Activated T-cell treated with anti-CD3 and anti-CD28 coated beads for 4 hours (primary cell): ENCODE data around the gene NFIA.
"Not testable (repeated sequence)": the region's sequence is repeated elsewhere in the genome, so short reads cannot be mapped to it uniquely, and the experiment has no call there.

Source experiments
- DNase-seq: peaks from one replicate; pipeline ENCODE4 v3.0.0-alpha.2; 2020

Gene NFIA

GRCh38 chr1:61254634-61255357 lies 172.4 kb downstream of the NFIA start:
- DNase-seq: no peak

- DNase-seq: no peak
Measured at GRCh38 chr1:61255358-61255703, 173.0 kb downstream of the NFIA start.

GRCh38 chr1:61259379-61260148 lies 177.2 kb downstream of the NFIA start:
- DNase-seq: no peak

- no peak for DNase-seq
Measured at GRCh38 chr1:61260171-61260570, 177.8 kb downstream of the NFIA start.

GRCh38 chr1:61261595-61261994 lies 179.2 kb downstream of the NFIA start:
- DNase-seq: no peak

GRCh38 chr1:61263905-61264824 lies 181.8 kb downstream of the NFIA start:
- DNase-seq: no peak

- DNase-seq: no peak
Measured at GRCh38 chr1:61264825-61265242, 182.5 kb downstream of the NFIA start.

GRCh38 chr1:61265665-61266064 lies 183.3 kb downstream of the NFIA start:
- DNase-seq: no peak

- no peak for DNase-seq
Measured at GRCh38 chr1:61266738-61267137, 184.4 kb downstream of the NFIA start.

- no peak for DNase-seq
Measured at GRCh38 chr1:61268546-61269240, 186.3 kb downstream of the NFIA start.

GRCh38 chr1:61269602-61270001 lies 187.2 kb downstream of the NFIA start:
- no peak for DNase-seq

GRCh38 chr1:61270107-61270506 lies 187.7 kb downstream of the NFIA start:
- no peak for DNase-seq

- DNase-seq: no peak
Measured at GRCh38 chr1:61270761-61271411, 188.5 kb downstream of the NFIA start.

- no peak for DNase-seq
Measured at GRCh38 chr1:61271412-61271789, 189.0 kb downstream of the NFIA start.

- no peak for DNase-seq
Measured at GRCh38 chr1:61273167-61273705, 190.9 kb downstream of the NFIA start.

GRCh38 chr1:61273861-61274260 lies 191.5 kb downstream of the NFIA start:
- no peak for DNase-seq

- DNase-seq: no peak
Measured at GRCh38 chr1:61274939-61275338, 192.6 kb downstream of the NFIA start.

GRCh38 chr1:61276246-61276645 lies 193.9 kb downstream of the NFIA start:
- DNase-seq: no peak

GRCh38 chr1:61277121-61277690 lies 194.8 kb downstream of the NFIA start:
- no peak for DNase-seq

- DNase-seq: not testable (repeated sequence)
Measured at GRCh38 chr1:61278503-61278902, 196.1 kb downstream of the NFIA start.

- no peak for DNase-seq
Measured at GRCh38 chr1:61278966-61279365, 196.6 kb downstream of the NFIA start.

- DNase-seq: no peak
Measured at GRCh38 chr1:61279570-61279969, 197.2 kb downstream of the NFIA start.
